ENCODE results near the gene PDE11A. TPM values are rescaled to one million over a fixed set of nuclear protein-coding genes. Genes with fewer than 3 reads are reported as not detected.
A peak's percentile ranks its signal among the peaks of the same experiment; 100 is the strongest.

PDE11A gene
- total RNA-seq, 2 donors from 2014 or later = 1.5 to 1.9 TPM

DNA sequence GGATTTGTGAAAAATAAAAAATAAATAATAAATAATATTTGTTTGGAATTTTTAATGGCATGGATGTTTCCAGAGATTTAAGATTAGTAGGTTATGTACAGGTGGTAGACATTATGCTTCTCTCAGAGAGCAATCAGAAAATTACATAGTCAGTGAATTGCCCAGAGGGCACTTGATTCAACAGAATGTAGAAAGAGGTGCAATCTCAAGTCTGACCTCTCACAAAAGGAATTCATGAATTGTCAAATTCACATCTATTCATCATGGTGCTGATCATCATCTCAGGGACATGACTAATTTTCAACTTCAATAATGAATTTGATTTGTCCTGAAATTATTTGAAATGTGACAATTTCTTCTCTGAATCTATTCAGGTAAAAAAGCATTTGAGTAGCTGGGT lies 172.5 kb downstream of the PDE11A start:
- Mint-ChIP-seq H3K9me3 (no peaks in the 10 kb centered on the region), H3K4me3 (no peak overlapping the region), H3K36me3 (ENCODE audit: low read depth) (no peaks in the 10 kb centered on the region), H3K4me1 (peaks cover 36% of the 10 kb centered on the region), H3K27me3 (ENCODE audit: insufficient read depth) (peaks cover 4% of the 10 kb centered on the region), H3K27ac (no peak overlapping the region)
- H3K4me1 ChIP-seq (ENCODE audit: control insufficient read depth, insufficient read depth, low read length) = peaks cover 16% of the 10 kb centered on the region
- no peak overlapping the region for H3K4me3 ChIP-seq (ENCODE audit: low read length)
- peaks cover 10% of the 10 kb centered on the region for H3K9me3 ChIP-seq (ENCODE audit: control insufficient read depth, low read length)
- H3K27me3 ChIP-seq (ENCODE audit: control insufficient read depth, insufficient read depth, low read length, poor library complexity, severe bottlenecking) = no peaks in the 10 kb centered on the region
- no peak overlapping the region for H3K27ac ChIP-seq (ENCODE audit: low read depth, low read length)
- H3K36me3 ChIP-seq (ENCODE audit: control insufficient read depth, insufficient read depth, low read length) = no peaks in the 10 kb centered on the region
- TF ChIP-seq, protein P1, sequence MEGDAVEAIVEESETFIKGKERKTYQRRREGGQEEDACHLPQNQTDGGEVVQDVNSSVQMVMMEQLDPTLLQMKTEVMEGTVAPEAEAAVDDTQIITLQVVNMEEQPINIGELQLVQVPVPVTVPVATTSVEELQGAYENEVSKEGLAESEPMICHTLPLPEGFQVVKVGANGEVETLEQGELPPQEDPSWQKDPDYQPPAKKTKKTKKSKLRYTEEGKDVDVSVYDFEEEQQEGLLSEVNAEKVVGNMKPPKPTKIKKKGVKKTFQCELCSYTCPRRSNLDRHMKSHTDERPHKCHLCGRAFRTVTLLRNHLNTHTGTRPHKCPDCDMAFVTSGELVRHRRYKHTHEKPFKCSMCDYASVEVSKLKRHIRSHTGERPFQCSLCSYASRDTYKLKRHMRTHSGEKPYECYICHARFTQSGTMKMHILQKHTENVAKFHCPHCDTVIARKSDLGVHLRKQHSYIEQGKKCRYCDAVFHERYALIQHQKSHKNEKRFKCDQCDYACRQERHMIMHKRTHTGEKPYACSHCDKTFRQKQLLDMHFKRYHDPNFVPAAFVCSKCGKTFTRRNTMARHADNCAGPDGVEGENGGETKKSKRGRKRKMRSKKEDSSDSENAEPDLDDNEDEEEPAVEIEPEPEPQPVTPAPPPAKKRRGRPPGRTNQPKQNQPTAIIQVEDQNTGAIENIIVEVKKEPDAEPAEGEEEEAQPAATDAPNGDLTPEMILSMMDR (conservative IDR thresholded peaks at IDR 0.05) = no peak
- DNase-seq = no peak
- H3K9ac ChIP-seq (ENCODE audit: extremely low read depth, low read length, poor library complexity, severe bottlenecking) = no peak overlapping the region

DNA sequence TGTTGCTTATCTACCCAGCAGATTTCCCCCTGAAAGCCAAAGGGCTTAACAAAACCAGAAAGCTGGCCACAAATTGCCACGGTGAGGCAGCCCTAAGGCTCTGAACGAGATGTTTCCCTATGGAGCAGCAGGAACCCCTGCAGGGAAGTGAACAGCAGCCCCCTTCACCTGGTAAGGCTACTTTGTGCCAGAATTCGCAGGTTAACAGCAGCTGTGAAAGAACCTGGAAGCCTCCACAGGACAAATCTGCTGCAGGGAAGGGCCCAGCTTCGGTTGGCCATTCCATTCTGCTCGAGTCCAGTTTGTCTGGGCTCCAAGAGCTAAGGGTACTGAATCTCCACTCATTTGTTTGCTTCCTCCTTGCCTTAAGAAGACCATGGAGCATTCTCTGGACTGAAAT lies 175.3 kb downstream of the PDE11A start:
- no peaks in the 10 kb centered on the region for H3K36me3 Mint-ChIP-seq (ENCODE audit: low read depth)
- H3K9me3 Mint-ChIP-seq = no peaks in the 10 kb centered on the region
- H3K27ac Mint-ChIP-seq = peak overlapping the region; percentile 19
- Histone ChIP-seq H3K36me3 (ENCODE audit: control insufficient read depth, insufficient read depth, low read length) (no peaks in the 10 kb centered on the region), H3K4me1 (ENCODE audit: control insufficient read depth, insufficient read depth, low read length) (peaks cover 25% of the 10 kb centered on the region), H3K9ac (ENCODE audit: extremely low read depth, low read length, poor library complexity, severe bottlenecking) (no peak overlapping the region), H3K9me3 (ENCODE audit: control insufficient read depth, low read length) (peaks cover 10% of the 10 kb centered on the region), H3K27ac (ENCODE audit: low read depth, low read length) (no peak overlapping the region), H3K4me3 (ENCODE audit: low read length) (no peak overlapping the region), H3K27me3 (ENCODE audit: control insufficient read depth, insufficient read depth, low read length, poor library complexity, severe bottlenecking) (no peaks in the 10 kb centered on the region)
- H3K27me3 Mint-ChIP-seq (ENCODE audit: insufficient read depth) = no peaks in the 10 kb centered on the region
- WGBS, 2 experiments (ENCODE audit: insufficient coverage in 1 of 2, insufficient read length in 1 of 2) = 73 to 76% methylated on average over 1 to 5 of the region's 5 CpGs
- no peak overlapping the region for H3K4me3 Mint-ChIP-seq
- peak; percentile 69 for DNase-seq
- TF ChIP-seq, protein P1 (conservative IDR thresholded peaks at IDR 0.05) = no peak
- peaks cover 45% of the 10 kb centered on the region for H3K4me1 Mint-ChIP-seq

DNA sequence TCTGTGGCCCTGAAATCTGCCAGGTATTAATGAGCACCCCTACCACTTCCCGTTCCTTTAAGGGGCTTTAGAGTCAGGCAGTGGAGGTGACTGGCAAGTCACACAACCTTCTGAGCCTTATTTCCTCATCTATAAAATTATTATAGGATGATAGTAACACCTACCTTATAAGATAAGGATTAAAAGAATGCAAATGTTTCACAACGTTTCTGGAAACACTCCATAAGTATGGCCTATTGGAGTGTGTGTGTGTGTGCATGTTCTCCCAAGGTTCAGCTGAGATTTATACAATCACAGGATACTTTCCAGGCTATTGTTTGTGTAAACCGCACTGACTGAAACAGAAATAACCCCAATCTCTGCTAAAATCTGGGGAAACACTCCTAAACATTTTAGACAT lies 176.0 kb downstream of the PDE11A start:
- WGBS, 2 experiments (ENCODE audit: insufficient coverage in 1 of 2, insufficient read length in 1 of 2) = 71 to 82% methylated on average over 1 to 3 of the region's 3 CpGs
- H3K4me3 ChIP-seq (ENCODE audit: low read length) = no peak overlapping the region
- H3K36me3 ChIP-seq (ENCODE audit: control insufficient read depth, insufficient read depth, low read length) = no peaks in the 10 kb centered on the region
- H3K27ac ChIP-seq (ENCODE audit: low read depth, low read length) = no peak overlapping the region
- H3K27me3 ChIP-seq (ENCODE audit: control insufficient read depth, insufficient read depth, low read length, poor library complexity, severe bottlenecking) = no peaks in the 10 kb centered on the region
- H3K9me3 ChIP-seq (ENCODE audit: control insufficient read depth, low read length) = peaks cover 10% of the 10 kb centered on the region
- Mint-ChIP-seq H3K27me3 (ENCODE audit: insufficient read depth) (no peaks in the 10 kb centered on the region), H3K4me1 (peaks cover 40% of the 10 kb centered on the region), H3K36me3 (ENCODE audit: low read depth) (no peaks in the 10 kb centered on the region), H3K27ac (no peak overlapping the region), H3K4me3 (no peak overlapping the region), H3K9me3 (no peaks in the 10 kb centered on the region)
- TF ChIP-seq, protein P1 (conservative IDR thresholded peaks at IDR 0.05) = no peak
- peaks cover 25% of the 10 kb centered on the region for H3K4me1 ChIP-seq (ENCODE audit: control insufficient read depth, insufficient read depth, low read length)
- no peak for DNase-seq
- H3K9ac ChIP-seq (ENCODE audit: extremely low read depth, low read length, poor library complexity, severe bottlenecking) = no peak overlapping the region
